GM13977 (cell line): ENCODE measurements around the gene S100A2.
A peak's percentile ranks its signal among the peaks of the same experiment; 100 is the strongest.

ENCODE experiments used
- DNase-seq: peaks from one replicate; pipeline ENCODE4 v3.0.0; 2012; ENCODE audit warnings: low spot score
- CTCF ChIP-seq: IDR thresholded peaks from 2 replicates; pipeline ENCODE4 v1.5.1; 2012; ENCODE audit warnings: mild to moderate bottlenecking, control low read depth; ENCODE audit not compliant: insufficient read depth; ENCODE audit errors: extremely low read depth, missing control alignments
- in situ Hi-C: fragments of 300-500 bp; cut with MboI; formaldehyde crosslinking; loops from one replicate; pipeline ENCODE4 v1.12.0; 2022; ENCODE audit warnings: low sequenced_read_pairs, low pct_unique_long_range_greater_than_20kb, mixed read lengths, inconsistent platforms; ENCODE audit not compliant: unreplicated experiment

The S100A2 gene

GRCh38 chr1:153565529-153566374 is at the start of gene S100A2:
TSS of gene S100A2 (minus strand) at chr1:153565844. CDS start at chr1:153563877, 1,967 bp downstream.
- DNase-seq: peak; percentile 65

GRCh38 chr1:153615406-153615805 is 49.8 kb upstream of the S100A2 start:
- TF ChIP-seq CTCF: no peak
- in situ Hi-C loops: no loop called here
- DNase-seq: no peak

More at GRCh38 chr1:153565529-153566374, at the start of gene S100A2:
- in situ Hi-C loops: loop anchor here (10.0 kb wide), 1 partner anchor 51 kb away; no protein-coding TSS in a partner anchor
- no peak for TF ChIP-seq CTCF

GRCh38 chr1:153614906-153615305 is 49.3 kb upstream of the S100A2 start:
- no peak for DNase-seq
- TF ChIP-seq CTCF: no peak
- in situ Hi-C loops: no loop called here

GRCh38 chr1:153614189-153614900 is 48.7 kb upstream of the S100A2 start:
- in situ Hi-C loops: no loop called here
- TF ChIP-seq CTCF: no peak
- DNase-seq: no peak

- no peak for TF ChIP-seq CTCF
- in situ Hi-C loops: no loop called here
- no peak for DNase-seq
Measured at GRCh38 chr1:153613406-153613805, 47.8 kb upstream of the S100A2 start.

- in situ Hi-C loops: no loop called here
- no peak for TF ChIP-seq CTCF
- no peak for DNase-seq
Measured at GRCh38 chr1:153612755-153613331, 47.2 kb upstream of the S100A2 start, which contains the start of gene S100A16. TSS of gene S100A16 (minus strand) at chr1:153613137. CDS start at chr1:153608151, 4,986 bp downstream.
